IPS-NIHi7 (cell line): ENCODE results near the gene HSFX2.
"Not testable (repeated sequence)": the region's sequence is repeated elsewhere in the genome, so short reads cannot be mapped to it uniquely, and the experiment has no call there.

Experiments used
- DNase-seq: peaks from one replicate; pipeline ENCODE4 v3.0.0; 2012; ENCODE audit warnings: mixed read lengths; ENCODE audit errors: extremely low spot score

Gene HSFX2

GRCh38 chrX:149590993-149591392 is 4.1 kb downstream of the HSFX2 start:
- DNase-seq: not testable (repeated sequence)

DNA sequence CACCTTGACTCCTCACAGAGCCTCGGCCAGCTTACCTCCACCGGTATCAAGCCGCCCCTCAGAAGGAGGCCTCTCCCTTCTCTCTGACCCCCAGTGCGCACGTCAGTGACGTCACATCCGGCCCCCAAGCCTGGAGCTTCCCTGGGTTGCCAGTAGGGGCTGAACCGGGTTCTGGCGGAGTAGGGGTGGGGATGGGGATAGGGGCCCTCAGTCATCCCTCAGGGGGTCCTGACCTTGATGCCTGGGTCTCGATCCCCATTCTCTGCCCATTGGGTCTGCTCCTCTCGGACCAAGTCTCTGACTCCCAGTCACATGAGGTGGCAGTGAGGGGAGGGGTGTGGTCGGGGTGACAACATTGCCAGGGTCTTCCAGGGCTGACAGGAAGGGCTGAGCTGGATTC is 7.8 kb downstream of the HSFX2 start, which contains the start of gene MAGEA9B:
TSS of gene MAGEA9B (minus strand) at position 101 of the 400 bp plus-strand sequence. CDS start 4,280 bp downstream, outside the sequence.
- DNase-seq: not testable (repeated sequence)

GRCh38 chrX:149585631-149586030 is 9.5 kb downstream of the HSFX2 start:
- not testable (repeated sequence) for DNase-seq

- DNase-seq: not testable (repeated sequence)
These were observed 21.7 kb downstream of the HSFX2 start for GRCh38 chrX:149573456-149573855.

DNA sequence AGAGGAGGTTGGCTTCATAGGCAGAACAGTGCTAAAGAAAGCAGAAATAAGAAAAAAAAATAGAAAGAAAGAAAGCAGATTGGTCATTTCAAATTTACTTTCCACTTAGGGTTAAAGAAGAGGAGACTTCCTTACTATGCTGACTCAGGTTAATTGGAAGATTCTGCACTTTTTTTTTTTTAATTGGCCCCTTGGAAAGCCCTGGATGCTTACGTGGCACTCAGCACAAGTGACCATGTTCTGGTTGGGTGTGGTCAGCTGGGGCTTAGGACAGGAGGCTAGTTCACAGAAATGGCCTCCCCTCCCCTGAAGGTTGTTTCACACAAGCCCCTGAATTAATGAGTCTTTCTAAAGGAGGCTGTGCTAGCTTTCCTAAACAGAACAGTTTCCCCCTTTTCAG is 22.4 kb downstream of the HSFX2 start:
- DNase-seq: no peak

DNA sequence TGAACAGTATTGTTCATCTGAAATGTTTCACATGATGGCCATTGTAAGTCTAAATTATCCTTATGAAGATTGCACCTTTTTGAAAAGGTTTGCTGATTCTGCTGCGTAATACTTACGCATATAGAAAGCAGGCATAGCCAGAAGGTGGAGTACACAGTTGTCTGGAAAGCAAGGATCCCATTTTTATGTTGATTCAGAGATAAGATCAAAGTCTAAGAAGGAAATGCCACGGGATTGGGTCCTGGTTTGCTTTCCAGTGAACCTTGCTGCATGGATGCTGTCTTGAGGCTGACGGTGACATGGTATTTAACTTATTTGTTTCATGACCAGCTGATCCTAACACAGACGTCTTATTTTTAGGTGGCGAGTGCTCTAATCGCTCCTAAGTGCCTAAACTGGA is 23.3 kb downstream of the HSFX2 start:
- DNase-seq: no peak

GRCh38 chrX:149570668-149571067 is 24.4 kb downstream of the HSFX2 start:
- no peak for DNase-seq

DNA sequence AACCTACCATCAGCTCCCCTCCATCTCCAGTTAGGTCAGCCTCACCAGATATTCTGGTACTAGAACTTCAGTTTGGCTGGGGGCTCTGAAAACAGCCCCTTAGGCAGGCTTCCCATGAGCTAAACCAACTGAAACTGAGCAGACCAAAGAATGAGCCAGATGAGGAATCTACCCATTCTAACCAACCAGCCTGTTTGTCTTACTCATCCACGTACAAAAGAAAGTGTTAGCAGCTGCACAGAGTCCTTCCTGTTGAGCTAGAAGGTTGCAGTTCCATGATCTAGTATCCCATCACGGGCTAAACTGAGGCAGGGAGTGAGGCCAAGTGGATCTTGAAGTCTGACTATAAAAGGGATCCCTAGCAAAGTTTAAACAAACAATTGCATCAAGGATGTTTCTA is 25.3 kb downstream of the HSFX2 start:
- DNase-seq: no peak

- no peak for DNase-seq
These were observed 26.3 kb downstream of the HSFX2 start for GRCh38 chrX:149568701-149569296.

GRCh38 chrX:149567621-149568417 is 27.3 kb downstream of the HSFX2 start:
- no peak for DNase-seq

DNA sequence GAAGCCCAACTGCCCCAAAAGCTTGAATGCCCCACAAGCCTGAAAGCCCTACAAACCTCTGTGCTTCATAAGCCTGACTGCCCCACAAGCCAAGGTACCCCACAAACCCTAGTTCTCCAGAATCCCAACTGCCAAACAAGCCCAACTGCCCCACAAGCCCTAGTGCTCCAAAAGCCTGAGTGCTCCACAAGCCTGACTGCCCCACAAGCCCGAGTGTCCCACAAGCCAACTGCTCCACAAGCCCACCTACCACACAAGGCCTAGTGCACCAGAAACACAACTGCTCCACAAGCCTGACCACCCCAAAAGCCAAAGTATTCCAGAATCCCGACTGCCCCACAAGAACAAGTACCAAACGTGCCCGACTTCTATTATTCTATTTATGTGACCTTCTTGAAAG is 31.8 kb downstream of the HSFX2 start:
- no peak for DNase-seq

GRCh38 chrX:149555251-149555650 is 39.9 kb downstream of the HSFX2 start:
- not testable (repeated sequence) for DNase-seq

GRCh38 chrX:149551939-149552248 is 43.2 kb downstream of the HSFX2 start:
- not testable (repeated sequence) for DNase-seq

- not testable (repeated sequence) for DNase-seq
These were observed 43.7 kb downstream of the HSFX2 start for GRCh38 chrX:149551245-149551938.

DNA sequence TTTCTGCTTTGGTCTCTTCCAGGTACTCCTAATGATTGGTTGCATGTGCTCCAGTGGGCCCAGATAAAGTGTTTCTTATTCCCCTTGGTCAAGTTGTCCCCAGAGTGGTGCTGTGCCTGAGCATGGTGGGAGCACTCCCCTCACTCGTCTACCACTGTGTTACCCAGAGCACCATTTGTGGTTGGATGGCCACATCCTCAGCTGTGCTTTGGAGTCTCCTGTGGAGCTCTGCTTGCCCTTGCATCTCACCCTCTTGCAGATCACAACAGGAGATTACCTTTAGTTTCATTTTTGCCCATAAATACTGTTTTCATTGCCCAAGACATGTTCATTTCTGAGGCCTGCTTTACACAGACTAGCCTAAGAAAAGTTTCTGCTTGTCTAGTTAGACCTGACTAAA is 44.7 kb downstream of the HSFX2 start:
- DNase-seq: not testable (repeated sequence)

- not testable (repeated sequence) for DNase-seq
These were observed 45.4 kb downstream of the HSFX2 start, which contains the start of gene HSFX3 for GRCh38 chrX:149549701-149550100. Gene HSFX3 (minus strand): TSS chrX:149549924. CDS start chrX:149549852, 72 bp downstream.

DNA sequence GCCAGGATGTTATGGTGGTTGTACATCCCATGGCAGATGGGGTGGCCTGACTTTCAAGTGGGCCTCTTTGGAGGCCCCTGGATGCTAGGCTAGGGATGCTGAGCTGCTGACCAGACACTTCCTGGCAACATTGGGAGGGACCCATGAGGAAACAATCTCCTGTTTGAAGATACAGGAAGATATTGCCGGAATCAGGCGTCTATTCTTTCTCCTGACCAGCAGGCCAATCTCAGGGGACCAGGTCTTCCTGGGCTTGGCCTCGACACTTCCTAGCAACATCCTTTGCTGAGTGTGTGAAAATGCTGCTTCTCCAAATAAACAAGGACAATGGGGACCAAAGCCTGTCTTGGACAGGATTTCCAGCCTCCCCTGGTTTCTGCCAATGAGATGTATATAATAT is 47.3 kb downstream of the HSFX2 start:
- not testable (repeated sequence) for DNase-seq

DNA sequence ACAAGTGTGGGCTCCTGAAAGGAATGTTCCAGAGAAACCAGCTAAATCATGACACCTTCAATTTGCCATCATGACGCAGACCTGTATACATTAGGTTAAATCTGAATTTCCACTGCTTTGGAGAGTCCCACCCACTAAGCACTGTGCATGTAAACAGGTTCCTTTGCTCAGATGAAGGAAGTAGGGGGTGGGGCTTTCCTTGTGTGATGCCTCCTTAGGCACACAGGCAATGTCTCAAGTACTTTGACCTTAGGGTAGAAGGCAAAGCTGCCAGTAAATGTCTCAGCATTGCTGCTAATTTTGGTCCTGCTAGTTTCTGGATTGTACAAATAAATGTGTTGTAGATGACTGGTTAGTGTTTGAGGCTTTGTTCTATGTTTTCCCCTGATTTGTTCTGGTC is 48.2 kb downstream of the HSFX2 start:
- not testable (repeated sequence) for DNase-seq

DNA sequence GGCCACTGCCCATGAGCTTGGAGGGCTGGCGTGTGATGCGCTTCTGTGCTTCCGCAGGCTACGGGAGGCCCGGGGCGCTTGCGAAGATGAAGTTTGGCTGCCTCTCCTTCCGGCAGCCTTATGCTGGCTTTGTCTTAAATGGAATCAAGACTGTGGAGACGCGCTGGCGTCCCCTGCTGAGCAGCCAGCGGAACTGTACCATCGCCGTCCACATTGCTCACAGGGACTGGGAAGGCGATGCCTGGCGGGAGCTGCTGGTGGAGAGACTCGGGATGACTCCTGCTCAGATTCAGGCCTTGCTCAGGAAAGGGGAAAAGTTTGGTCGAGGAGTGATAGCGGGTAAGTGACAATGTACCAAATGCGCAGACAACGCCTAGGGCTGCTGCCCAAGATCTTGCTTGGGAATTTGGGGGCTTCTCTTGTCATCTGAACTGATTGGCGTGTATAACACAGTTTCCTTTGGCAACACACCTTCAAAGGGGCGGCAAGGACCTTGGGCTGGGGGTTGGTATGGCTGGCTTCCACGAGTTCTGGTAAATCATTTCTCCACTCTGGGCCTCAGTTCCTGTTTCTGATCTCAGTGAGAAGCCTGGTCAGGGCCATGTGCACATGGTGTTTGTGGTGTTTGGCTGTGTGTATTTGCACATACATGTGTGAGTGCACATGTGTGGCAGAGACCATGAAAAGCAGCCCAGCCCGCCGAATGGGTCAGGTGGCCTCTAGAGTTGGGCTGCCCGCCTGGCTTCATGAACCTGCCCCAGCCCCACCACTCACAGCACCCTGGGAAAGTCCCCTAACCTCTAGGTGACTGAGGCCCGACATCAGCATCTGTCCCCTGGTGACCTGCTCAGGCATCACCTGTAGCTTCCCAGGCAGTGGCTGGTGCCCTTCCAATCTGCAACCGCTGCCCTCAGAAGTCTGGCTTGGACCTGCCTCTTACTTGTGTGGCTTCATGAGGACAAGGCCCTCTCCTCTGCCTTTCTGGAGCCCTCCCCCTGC is 49.3 kb downstream of the HSFX2 start:
- DNase-seq: not testable (repeated sequence)
